Frontal cortex (tissue), 4 donors: ENCODE measurements around the gene FAM53B. TPM values are rescaled to one million over a fixed set of nuclear protein-coding genes. Genes with fewer than 3 reads are reported as not detected.

Experiments
- DNase-seq, 2 donors: peaks; one replicate each; pipeline ENCODE4 v3.0.0; 2012; ENCODE audit warnings: low spot score in 2 of 2
- FAIRE-seq: peaks from 2 replicates; lab custom pipeline; 2012; peaks lifted over from hg19 to GRCh38; lab: Jason Lieb, UNC
- total RNA-seq: library from RNA; depleted of rRNA; stranded (reverse); fragments of >200 nt; gene quantifications from one replicate; pipeline ENCODE4 v1.2.3, GENCODE V29; 2014
- donor health status: control.
- donor health status: control.
- donor health status: control.

FAM53B gene
- total RNA-seq, 1 donor from 2014 or later: 23.2 TPM

DNA sequence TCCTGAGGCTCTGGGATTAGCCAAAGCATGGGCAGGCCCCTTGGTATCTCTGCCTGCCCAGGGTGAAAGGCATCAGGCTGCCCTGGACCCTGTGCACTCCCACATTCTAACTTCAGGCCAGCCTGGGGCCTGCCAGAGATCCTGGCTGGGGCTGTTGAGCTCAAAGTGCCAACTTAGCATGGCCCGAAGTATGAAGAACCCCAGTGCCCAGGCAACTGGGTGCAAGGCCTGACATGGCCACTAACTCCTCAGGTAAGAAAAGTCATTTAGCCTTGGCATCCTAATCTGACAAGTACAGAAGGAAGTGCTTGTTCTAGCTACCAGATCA lies 43.2 kb downstream of the FAM53B start:
- DNase-seq (no peak), FAIRE-seq (no peak)

DNA sequence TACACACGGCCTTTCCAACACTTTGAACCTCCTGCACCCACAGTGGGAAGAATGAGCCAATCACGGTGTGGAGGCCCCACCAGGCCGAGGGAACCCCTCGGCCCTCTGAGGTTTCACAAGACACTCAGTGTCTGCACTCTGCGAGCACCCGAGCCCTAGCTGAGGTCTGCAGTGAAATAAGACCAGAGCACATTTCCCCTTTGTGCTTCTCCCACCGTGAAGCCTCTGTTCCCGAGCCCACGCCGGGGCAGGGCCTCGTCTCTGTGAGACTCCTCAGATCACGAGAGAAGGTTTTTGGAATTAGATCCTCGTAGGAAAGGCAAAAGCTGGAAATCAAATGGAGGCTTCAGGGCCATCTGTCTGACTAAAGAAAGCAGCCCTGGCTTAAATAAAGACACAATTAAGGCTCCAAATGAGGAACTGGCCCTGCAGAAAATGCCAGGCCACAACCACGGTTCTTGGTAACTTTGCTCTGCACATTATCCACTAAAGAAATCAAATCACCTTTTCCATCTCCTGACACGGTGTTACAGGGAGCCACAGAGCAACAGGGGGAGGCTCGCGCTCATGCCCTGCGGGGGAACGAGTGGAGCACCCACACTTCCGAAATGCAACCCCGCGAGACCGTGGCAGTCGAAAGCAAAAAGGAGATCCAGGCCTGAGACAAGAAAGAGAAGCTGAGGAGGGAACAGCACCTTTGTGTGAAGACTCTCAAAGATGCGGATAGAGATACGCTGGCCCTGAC lies 43.7 kb downstream of the FAM53B start:
- FAIRE-seq: no peak

DNA sequence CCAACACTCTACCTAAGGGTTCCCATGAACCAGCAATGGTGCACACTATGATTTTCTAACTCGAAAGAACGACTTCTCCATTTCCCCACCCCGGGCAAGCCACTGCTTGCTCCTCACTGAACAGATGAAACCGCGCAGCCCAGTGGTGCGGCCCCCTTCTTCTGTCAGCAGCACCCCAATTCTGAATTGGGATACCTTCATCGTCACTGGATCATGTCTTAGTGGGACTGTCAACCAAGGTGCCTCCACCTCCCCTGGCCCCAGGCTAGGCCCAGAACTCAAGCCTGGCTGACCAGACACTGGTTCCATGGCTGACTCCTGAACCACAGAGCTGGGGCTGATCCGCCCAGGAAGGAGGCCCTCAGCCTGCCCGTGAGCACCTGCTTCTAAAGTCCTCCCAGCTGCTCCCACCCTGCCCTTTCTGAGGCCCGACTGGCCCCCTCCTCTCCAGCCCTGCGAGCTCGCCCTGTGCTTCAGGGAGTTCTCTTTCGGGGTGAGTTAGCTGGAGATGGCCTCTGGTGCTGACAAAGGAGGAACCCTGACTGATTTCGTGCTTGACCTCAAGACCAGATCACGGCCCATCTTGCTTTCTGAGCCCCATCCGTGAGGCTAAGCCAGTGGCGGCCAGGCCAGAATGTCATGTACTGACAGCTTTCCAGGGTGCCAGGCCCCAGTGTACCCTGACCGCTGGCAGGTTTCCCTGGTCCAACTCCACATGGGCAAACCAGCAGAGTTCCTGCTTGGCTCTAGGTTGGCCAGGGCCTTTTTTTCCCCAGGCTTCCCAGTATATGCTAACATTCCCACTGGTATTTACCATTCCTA lies 44.5 kb downstream of the FAM53B start:
- no peak for FAIRE-seq

More for the DNA sequence above, 43.7 kb downstream of the FAM53B start:
- no peak for DNase-seq

DNA sequence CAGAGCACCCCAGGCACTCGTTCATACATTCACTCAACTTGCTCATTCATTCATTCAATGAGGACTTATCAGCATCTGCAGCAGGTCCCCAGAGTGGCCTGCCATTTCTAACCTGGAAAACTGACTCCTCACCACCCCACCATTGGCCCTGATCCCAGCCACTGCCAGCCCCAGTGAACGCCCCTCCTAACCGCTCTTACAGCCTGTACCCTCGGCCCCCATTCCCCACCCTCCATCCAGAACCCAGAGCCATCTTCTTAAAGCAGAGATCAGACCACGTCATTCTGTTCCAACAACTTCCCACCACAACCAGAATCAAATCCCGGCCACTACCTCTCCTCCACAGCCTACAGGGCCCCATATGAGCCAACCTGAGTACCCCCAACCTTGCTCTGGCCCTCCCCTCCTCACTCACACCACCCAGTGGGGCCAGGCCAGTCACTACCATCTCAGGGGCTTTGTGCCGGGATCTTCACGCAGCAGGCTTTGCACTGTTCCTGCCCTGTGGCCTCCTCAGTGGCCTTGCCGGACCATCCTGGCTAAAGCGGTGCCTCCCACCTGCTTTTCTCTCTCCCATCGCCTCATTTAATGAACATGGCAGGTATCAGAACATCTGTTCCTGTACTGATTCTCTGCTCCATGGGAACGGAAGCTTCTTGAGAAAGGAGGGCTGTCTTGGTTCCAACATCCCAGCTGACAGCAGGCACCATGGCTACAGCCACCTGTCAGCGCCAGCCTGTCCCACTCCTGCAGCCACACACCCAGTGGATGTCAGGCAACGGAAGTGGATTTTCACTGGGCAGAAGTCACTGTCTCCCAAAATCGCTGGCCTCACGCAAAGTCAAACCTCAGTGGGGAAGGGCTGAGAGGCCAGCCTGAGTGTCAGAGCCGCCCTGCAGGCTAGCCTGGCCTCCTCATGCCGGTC lies 45.4 kb downstream of the FAM53B start:
- FAIRE-seq (no peak), DNase-seq (no peak)

More for the DNA sequence above, 44.5 kb downstream of the FAM53B start:
- DNase-seq: no peak

DNA sequence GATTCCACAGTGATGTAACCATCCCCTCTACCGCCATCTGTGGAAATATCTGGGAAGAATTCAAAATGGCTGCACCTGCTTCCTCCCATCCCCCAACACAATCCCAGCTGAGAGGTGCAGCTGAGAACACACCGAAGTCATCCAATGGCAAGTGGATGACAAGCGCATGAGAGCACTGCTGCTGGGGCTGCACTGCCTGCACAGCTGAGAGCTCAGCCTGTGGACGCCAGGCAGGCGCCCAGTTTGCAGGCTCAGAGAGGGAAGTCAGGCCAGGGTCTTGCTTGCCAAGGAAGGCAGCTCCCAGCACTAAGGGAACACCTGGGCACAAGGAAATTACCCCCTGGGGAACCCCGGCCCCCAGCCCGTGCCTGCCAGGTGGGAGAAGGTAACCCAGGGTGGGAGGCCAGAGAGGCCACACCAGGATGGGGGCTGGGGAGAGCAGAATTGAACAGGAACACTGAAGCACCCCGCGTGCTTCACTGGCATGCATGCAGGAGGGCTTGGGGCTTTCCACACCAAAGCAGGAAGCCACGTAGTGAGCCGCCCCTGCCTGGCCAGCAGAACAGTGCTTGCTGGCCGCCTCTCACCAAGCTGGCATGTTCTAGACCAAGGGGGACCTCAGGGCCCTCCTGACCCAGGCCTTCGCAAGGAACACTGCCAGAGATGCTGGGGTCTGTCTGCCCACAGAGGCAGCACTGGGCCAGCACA lies 46.2 kb downstream of the FAM53B start:
- FAIRE-seq: no peak
- DNase-seq: no peak

DNA sequence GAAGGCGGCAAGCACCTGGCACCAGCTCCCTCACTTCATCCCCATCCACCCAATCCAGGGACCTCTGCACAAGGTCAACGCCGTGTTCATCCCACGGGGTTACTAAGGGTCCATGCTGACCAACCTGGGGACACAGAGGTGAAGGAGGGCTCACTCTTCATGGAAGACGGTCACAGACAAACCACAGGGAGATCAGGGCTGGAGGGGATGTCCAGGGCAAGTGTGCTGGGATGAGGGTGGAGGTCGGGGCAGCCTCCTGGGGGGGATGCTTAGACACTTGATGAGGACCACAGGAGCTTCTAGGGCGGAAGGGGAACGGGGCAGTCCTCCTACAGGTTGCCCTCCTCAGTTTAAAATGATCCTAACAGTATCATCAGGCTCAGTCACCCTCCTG lies 46.7 kb downstream of the FAM53B start:
- DNase-seq: no peak
- FAIRE-seq: no peak

DNA sequence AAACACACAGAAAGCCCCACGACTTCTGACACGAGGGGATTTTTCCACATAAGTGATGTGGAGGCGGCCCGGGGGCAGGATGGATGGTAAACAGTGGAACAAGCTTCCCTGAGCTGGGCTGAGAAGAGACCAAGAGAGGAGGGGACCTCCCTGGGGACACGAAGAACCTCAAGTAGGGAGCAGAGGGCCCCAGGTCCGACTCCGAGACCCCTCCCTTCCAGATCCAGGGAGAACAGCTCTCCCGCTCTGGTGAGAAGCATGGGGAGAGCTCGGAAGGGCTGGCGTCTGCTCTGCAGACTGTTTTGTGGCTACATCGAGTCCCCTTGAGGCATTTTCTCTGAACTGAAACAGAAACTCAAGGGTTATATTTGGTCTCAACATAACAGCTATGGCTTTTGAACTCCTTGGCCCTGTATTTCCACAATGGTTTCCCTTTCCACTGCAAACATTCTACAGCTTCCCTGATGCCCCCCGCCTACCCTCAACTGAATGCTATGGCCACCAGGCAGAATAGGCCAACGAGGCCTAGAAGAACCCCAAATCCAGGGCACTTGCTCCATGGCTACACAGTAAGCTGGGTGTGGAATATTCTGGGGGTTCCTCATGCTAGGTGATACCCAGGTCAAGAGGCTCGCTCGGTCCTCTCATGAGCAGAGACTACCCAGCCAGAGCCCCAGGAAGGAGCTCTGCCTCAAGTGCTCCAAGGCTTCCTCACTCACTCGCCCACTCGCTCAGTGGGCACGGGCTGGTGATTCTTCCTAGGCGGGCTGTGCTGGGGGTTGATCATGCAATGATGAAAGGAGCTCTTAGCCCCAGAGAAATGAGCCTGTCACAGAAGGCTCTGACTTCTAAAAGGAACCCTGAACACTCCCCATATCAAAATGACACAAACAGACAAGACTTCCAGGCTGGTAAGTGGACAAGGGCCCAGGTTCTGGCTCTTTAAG lies 47.5 kb downstream of the FAM53B start:
- FAIRE-seq: no peak
- DNase-seq: no peak

DNA sequence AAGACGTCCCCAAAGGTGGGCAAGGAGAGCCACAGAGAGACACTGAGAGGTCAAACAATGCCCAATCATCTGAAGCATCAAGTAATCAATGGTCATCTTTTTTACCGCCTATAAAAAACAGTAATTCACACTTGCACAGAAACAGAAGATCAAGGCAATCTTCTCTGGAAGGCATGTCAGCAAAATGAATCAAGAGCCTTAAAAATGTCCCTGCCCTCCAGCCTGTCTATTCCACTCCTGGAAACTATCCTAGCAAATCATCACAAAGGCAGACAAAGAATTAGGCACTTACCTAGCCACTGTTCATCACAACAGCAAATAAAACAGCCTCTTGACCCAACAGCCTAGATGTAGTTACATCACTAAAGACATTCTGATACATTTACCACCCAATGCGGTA lies 48.9 kb downstream of the FAM53B start:
- no peak for FAIRE-seq
- DNase-seq: no peak

DNA sequence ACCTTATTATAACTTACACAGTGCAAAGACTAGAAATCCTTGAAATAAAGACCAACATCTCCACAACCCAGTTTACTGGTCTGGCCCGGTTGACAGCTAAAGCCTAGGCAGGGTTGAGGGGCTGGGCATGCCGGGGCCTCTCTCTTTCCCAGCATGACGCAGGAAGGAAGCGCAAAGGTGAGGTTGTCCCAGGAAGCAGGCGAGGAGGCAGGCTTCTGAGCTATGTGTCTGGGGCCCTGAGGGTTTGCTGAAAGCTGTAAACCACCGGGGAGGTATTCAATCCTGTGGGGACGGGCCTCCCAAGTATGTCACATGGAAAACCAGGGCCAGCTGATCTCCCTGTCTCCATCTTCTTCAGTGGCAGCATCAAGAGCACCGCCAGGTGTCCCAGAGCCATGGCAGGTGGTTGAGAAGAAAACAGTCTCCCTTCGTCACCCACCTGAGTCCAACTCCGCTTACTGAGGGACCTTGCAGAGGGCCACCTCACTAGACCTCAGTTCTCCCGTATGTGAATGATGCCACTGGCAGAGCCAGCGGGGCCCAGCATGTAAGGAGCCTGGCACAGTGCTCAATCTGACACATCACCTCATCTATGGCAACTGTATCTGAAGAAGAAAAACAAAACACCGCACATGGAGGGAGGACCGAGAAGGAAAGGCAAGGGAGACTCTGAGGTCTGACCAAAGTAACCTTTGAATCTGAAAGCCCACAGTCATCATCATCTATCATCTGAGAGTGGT lies 49.5 kb downstream of the FAM53B start:
- FAIRE-seq (no peak), DNase-seq (no peak)

DNA sequence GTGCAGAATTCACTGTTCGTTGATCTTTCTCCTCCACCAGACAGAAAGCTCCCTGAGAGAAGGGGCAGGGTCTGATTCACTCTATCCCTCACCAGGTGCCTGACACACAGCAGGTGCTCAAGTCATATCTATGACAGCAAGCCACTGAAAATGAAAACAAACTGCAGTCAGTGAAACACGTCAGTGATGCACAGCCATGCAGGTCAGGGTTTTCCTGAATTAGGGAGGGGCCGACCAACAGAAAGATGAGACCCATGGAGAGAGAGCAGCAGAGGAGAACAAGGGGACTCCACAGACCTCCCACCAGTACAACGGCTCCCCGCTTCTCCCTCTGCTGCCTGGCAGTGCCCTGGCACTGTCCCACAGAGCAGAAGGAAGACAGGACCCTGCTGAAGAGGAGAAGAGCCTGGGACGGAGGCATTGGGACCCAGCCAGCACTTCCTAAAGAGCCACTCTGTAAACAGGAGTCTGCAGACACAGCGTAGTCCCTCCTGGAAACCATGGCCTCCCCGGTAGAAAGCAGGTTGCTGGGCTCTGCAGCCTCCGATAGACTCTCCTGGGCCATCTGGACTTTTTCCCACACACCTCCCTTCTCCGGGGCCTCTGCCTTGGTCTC lies 50.3 kb downstream of the FAM53B start:
- DNase-seq (no peak), FAIRE-seq (no peak)

DNA sequence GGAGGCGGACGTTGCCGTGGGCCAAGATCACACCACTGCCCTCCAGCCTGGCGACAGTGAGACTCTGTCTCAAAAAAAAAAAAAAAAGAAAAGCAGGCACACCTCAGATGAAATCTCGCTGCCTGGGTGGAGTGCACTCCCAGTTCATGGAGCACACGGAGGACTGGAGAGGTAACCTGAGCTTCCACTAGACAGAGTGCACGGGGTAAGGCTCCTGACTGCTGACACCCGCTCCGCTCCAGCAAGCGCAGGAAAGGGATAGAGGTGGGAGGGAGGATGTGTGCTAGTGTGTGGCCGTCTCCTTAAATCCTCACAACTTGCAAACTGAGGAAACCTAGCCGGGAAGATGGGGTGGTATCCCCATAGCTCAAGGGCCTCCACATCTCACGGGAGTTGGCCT lies 50.8 kb downstream of the FAM53B start:
- FAIRE-seq (no peak), DNase-seq (no peak)

DNA sequence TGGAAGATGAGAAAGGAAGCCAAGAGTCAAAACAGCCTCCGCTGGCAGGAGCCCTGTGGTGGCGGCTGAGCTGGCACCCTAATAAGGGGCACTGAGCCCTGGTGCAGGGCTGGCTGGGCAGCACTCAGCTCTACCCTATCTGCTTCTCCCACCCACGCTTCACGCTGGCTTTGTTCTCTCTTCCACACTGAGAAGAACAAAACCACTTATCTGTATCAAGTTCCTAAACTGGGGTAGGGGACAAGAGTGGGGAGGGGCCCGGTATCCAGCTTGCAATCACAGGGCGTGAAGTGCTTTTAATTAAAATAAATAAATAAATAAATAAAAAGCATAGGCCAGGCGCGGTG lies 52.1 kb downstream of the FAM53B start:
- DNase-seq: no peak
- FAIRE-seq: no peak

DNA sequence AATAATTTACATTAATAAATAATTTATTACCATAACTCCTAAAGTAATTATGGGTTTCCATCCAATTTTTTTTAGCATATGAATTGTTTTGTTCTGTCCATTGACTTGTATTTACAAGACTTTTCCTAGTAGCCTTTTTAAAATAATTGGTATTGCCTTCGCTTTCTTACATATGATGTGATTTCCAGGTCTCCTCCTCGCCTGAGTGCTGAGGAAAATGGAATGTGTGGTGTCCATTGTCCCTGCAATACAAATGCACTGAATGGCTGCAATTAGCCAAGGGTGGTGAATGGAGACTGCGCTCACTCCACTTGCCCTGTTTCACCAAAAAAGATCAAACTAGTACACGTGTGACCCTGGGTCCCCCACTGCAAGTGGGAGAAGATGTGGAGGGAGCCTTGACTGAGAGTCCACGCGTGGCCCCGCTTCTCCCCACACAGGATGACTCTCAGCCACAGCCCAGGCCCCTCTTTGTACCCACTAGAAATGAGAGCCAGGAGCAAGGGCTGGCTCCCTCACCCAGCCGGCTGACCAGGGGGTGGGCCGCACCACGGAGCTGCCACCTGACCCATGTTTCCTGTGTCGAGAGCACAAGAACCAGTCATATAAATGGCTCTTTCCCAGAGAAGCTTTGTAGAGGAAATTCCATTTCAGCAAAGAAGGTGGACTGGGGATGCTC lies 52.6 kb downstream of the FAM53B start:
- DNase-seq (no peak), FAIRE-seq (no peak)

DNA sequence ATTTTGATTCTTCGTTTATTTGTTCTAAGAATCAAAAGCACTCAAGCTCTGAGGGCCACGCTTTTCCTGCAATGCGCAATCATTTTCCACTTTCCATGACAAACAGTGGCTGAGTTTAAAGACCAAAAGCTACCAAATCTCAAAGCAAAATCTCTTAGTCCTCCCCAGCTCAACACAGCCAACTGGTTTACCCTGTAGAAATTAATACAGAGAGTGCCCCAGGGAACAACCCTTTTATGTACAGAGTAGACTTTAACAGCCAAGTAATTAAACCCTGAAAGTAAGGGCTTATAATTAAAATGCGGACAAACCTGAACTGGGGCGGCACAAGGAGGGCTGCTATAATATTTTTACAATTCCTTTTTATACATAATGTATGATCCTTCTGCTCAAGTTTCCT lies 53.2 kb downstream of the FAM53B start:
- DNase-seq (no peak), FAIRE-seq (no peak)

DNA sequence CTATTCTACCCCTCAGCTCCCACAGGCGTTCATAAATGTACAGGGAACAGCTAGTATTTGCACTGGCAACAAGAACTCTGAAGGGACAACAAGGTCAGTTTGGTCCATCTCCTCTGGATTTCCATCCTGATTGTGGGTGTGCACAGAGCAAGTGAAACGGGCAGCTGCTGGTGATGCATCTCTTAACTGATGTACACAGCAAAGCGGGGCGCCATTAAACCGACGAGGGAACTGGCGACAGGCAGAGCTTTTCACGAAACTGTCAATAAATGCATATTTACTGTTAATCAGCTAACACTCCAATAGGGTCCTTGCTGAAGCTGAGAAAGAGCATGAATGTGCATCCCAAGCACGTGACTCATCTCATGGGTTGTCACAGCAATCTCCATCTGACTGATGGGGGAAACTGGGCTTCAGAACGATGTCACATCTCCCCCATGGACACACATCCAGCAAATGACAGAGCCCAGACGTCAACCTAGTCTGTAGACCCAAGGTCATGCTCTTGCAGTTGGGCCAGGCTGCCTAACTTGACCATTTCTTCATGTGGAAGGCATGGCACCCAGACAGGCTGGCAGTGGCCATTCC lies 54.2 kb downstream of the FAM53B start:
- no peak for FAIRE-seq
- no peak for DNase-seq

DNA sequence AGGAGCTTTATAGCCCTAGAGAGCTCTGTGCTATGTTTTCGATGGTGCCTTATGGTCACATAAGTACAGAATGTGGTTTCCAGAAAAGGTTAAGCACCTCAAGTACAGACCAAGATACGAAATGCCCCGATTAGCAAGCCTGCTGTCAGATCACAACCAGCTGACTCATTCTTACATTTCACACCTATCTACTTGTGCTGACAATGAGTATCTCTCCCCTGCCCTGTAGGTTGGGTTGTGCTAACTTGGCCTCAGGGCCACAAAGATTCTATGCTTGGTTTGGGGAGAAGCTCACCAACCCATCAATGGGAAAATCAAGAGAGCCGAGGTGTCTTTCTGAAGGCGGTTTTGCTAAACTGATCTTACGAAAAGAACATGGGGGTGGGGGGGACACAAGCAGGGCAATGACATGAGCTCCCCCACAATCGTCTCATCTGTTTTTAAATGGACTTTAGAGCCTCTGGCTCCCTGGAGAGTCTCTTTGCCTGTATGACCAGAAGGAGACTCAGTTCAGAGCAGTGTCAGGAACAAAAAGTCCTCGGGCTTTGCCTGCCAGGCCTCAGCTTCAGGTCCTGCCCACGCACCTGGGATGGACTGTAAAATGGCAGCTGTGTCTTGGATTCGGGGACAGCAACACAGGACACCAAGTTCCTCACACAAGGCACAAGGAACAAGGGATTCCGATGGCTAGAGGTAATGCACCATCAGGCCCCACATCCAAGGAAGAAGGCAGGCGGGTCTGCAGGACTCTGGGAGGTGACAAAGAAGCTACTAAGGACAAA lies 55.1 kb downstream of the FAM53B start:
- DNase-seq: no peak
- no peak for FAIRE-seq
